GM19240 (cell line): ENCODE measurements around the gene CMPK1.

Experiments used
- DNase-seq: peaks from one replicate; pipeline ENCODE4 v3.0.0; 2011; ENCODE audit warnings: low spot score; ENCODE audit not compliant: insufficient read length

The CMPK1 gene

GRCh38 chr1:47420547-47420946 is 87.0 kb downstream of the CMPK1 start:
- DNase-seq = no peak

- no peak for DNase-seq
Measured at GRCh38 chr1:47423872-47424271, 90.3 kb downstream of the CMPK1 start.

- no peak for DNase-seq
Measured at GRCh38 chr1:47424336-47424982, 90.9 kb downstream of the CMPK1 start.
